ENCODE results near the gene RARS2.

The RARS2 gene

GRCh38 chr6:87541744-87542143, 48.0 kb downstream of the RARS2 start:
- no peak overlapping the region for H2AFZ ChIP-seq
- H3K9me3 ChIP-seq (ENCODE audit: control insufficient read depth, low read length): no peaks in the 10 kb centered on the region
- H3K4me3 ChIP-seq (ENCODE audit: low read depth, low read length): no peak overlapping the region
- TF ChIP-seq CTCF (IDR thresholded peaks at IDR 0.05): no peak
- no peak overlapping the region for H3K9ac ChIP-seq
- no peak overlapping the region for H3K27ac ChIP-seq
- H3K36me3 ChIP-seq (ENCODE audit: control insufficient read depth, insufficient read depth, low read length): no peaks in the 10 kb centered on the region
- peaks cover 2% of the 10 kb centered on the region for H3K79me2 ChIP-seq
- no peaks in the 10 kb centered on the region for H3K27me3 ChIP-seq (ENCODE audit: control insufficient read depth, insufficient read depth, low read length)
- H3K4me2 ChIP-seq (ENCODE audit: low read length): no peak overlapping the region
- no peaks in the 10 kb centered on the region for H3K4me1 ChIP-seq

GRCh38 chr6:87541041-87541440, 48.7 kb downstream of the RARS2 start:
- H3K27me3 ChIP-seq (ENCODE audit: control insufficient read depth, insufficient read depth, low read length): no peaks in the 10 kb centered on the region
- no peak overlapping the region for H3K4me3 ChIP-seq (ENCODE audit: low read depth, low read length)

GRCh38 chr6:87540539-87540938, 49.2 kb downstream of the RARS2 start:
- Histone ChIP-seq H3K36me3 (ENCODE audit: control insufficient read depth, insufficient read depth, low read length) (no peaks in the 10 kb centered on the region), H3K27me3 (ENCODE audit: control insufficient read depth, insufficient read depth, low read length) (no peaks in the 10 kb centered on the region), H2AFZ (no peak overlapping the region), H3K9me3 (ENCODE audit: control insufficient read depth, low read length) (no peaks in the 10 kb centered on the region), H3K4me1 (no peaks in the 10 kb centered on the region), H3K9ac (no peak overlapping the region), H3K27ac (no peak overlapping the region), H3K79me2 (peaks cover 2% of the 10 kb centered on the region), H3K4me3 (ENCODE audit: low read depth, low read length) (no peak overlapping the region), H3K4me2 (ENCODE audit: low read length) (no peak overlapping the region)
- TF ChIP-seq CTCF (IDR thresholded peaks at IDR 0.05): no peak

More at GRCh38 chr6:87541041-87541440, 48.7 kb downstream of the RARS2 start:
- Histone ChIP-seq H3K4me2 (ENCODE audit: low read length) (no peak overlapping the region), H3K4me1 (no peaks in the 10 kb centered on the region), H3K9ac (no peak overlapping the region), H2AFZ (no peak overlapping the region), H3K9me3 (ENCODE audit: control insufficient read depth, low read length) (no peaks in the 10 kb centered on the region), H3K36me3 (ENCODE audit: control insufficient read depth, insufficient read depth, low read length) (no peaks in the 10 kb centered on the region), H3K79me2 (peaks cover 2% of the 10 kb centered on the region), H3K27ac (no peak overlapping the region)
- TF ChIP-seq CTCF (IDR thresholded peaks at IDR 0.05): no peak

GRCh38 chr6:87539554-87539953, 50.2 kb downstream of the RARS2 start:
- Histone ChIP-seq H3K4me1 (no peaks in the 10 kb centered on the region), H3K4me3 (ENCODE audit: low read depth, low read length) (no peak overlapping the region), H3K9ac (no peak overlapping the region), H2AFZ (no peak overlapping the region), H3K27ac (no peak overlapping the region), H3K79me2 (peaks cover 2% of the 10 kb centered on the region), H3K36me3 (ENCODE audit: control insufficient read depth, insufficient read depth, low read length) (no peaks in the 10 kb centered on the region), H3K27me3 (ENCODE audit: control insufficient read depth, insufficient read depth, low read length) (no peaks in the 10 kb centered on the region), H3K4me2 (ENCODE audit: low read length) (no peak overlapping the region), H3K9me3 (ENCODE audit: control insufficient read depth, low read length) (no peaks in the 10 kb centered on the region)
- no peak for TF ChIP-seq CTCF (IDR thresholded peaks at IDR 0.05)

GRCh38 chr6:87538510-87539260, 51.1 kb downstream of the RARS2 start:
- H3K27me3 ChIP-seq (ENCODE audit: control insufficient read depth, insufficient read depth, low read length): no peaks in the 10 kb centered on the region
- no peaks in the 10 kb centered on the region for H3K36me3 ChIP-seq (ENCODE audit: control insufficient read depth, insufficient read depth, low read length)
- no peaks in the 10 kb centered on the region for H3K9me3 ChIP-seq (ENCODE audit: control insufficient read depth, low read length)
- H3K79me2 ChIP-seq: peaks cover 2% of the 10 kb centered on the region
- no peaks in the 10 kb centered on the region for H3K4me1 ChIP-seq
- H3K27ac ChIP-seq: no peak overlapping the region
- H2AFZ ChIP-seq: no peak overlapping the region
- no peak overlapping the region for H3K4me2 ChIP-seq (ENCODE audit: low read length)
- H3K9ac ChIP-seq: no peak overlapping the region
- no peak for TF ChIP-seq CTCF (IDR thresholded peaks at IDR 0.05)
- H3K4me3 ChIP-seq (ENCODE audit: low read depth, low read length): no peak overlapping the region

All from parathyroid adenoma (tissue), 2 donors.